GM12864 (cell line): Measurements from ENCODE around the gene EIF2S2.

Experiments
- DNase-seq: peaks from one replicate; pipeline ENCODE4 v3.0.0-alpha.2; 2011; ENCODE audit warnings: low read depth
- H3K4me3 ChIP-seq: 2 replicates; pipeline ENCODE4 v1.5.1; 2011; ENCODE audit warnings: mild to moderate bottlenecking, low read depth, low read length, control low read depth
- TF ChIP-seq, protein P1 (sequence below): IDR thresholded peaks from 2 replicates; pipeline ENCODE4 v1.5.1; 2011; ENCODE audit warnings: low read depth, mild to moderate bottlenecking, moderate library complexity, low read length, control low read depth, inconsistent platforms; ENCODE audit errors: missing control alignments

Gene EIF2S2

DNA sequence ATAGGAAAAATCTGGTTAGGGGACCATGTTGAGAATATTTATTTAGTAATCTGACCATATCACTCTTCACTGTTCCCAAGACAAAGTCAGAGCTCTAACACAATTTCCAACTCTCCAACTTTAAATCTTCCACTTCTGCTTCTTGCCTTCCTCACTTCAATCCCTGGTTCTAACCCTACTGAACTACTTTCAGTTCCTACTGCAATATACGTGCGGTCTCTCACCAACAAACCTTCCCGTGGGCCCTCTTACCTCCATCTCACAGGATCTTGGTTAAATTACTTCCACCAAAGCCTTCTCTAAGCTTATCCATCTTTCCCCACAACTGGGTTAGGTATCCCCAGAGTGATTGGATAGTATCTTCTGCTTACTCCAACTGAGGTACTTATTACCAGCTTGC lies 8.0 kb downstream of the EIF2S2 start:
- TF ChIP-seq, protein P1, sequence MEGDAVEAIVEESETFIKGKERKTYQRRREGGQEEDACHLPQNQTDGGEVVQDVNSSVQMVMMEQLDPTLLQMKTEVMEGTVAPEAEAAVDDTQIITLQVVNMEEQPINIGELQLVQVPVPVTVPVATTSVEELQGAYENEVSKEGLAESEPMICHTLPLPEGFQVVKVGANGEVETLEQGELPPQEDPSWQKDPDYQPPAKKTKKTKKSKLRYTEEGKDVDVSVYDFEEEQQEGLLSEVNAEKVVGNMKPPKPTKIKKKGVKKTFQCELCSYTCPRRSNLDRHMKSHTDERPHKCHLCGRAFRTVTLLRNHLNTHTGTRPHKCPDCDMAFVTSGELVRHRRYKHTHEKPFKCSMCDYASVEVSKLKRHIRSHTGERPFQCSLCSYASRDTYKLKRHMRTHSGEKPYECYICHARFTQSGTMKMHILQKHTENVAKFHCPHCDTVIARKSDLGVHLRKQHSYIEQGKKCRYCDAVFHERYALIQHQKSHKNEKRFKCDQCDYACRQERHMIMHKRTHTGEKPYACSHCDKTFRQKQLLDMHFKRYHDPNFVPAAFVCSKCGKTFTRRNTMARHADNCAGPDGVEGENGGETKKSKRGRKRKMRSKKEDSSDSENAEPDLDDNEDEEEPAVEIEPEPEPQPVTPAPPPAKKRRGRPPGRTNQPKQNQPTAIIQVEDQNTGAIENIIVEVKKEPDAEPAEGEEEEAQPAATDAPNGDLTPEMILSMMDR, result no peak
- no peak for DNase-seq
- H3K4me3 ChIP-seq, result no peak overlapping the region

DNA sequence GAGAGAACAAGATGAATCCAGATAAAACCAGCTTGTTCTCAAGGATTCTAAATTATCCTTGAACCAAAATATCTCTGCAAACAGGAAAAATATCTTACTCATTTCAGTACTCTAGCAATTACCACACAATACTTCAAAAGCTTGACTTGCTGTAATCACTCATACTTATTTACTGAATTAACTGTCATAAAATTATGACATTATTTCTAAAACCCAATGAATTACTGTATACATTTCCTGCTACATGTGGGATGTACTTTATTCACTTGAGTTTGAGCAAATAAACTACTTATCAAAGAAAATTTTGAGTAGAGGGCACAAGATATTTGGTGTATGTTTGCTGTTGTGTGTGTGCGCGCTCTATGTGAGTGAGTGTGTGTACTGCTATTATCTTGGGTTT lies 9.7 kb downstream of the EIF2S2 start:
- TF ChIP-seq, protein P1, result no peak
- no peak for DNase-seq
- H3K4me3 ChIP-seq, result no peak overlapping the region

DNA sequence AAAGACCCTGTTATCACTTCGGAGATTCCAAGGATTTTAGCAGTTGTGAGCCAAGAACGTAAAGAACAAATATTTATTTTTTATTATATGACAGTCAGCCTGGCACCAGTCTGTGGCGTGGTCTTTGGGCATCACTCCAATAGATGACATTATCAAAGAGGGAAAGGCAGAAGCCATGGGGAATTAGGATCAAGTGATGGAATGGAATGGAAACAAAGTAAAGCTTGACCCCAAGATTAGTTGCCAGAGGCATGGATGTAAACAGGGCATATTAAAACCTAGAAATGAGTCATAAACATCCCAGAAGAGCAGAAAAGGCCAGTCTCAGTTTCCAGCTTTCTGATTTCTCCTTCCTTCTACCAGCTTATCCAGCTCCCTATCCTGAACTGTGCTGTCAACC lies 11.5 kb downstream of the EIF2S2 start:
- DNase-seq, result no peak
- H3K4me3 ChIP-seq, result no peak overlapping the region
- TF ChIP-seq, protein P1, result no peak

DNA sequence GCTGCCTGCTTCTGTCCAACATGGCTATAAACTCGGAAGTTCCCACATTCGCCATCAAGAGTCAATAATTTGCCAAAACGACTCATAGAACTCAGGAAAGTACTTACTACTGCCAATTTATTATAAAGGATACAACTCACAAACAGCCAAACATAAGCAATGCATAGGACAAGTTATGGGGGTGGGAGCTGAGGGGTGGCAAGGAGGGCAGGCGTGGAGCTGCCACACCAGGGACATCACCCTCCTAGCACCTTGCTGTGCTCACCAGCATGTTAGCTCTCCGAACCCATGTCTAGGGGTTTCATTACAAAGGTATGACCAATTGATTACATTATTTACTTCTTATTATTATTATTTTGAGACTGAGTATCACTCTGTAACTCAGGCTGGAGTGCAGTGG lies 12.4 kb downstream of the EIF2S2 start:
- H3K4me3 ChIP-seq, result no peak overlapping the region
- DNase-seq, result no peak
- TF ChIP-seq, protein P1, result no peak

DNA sequence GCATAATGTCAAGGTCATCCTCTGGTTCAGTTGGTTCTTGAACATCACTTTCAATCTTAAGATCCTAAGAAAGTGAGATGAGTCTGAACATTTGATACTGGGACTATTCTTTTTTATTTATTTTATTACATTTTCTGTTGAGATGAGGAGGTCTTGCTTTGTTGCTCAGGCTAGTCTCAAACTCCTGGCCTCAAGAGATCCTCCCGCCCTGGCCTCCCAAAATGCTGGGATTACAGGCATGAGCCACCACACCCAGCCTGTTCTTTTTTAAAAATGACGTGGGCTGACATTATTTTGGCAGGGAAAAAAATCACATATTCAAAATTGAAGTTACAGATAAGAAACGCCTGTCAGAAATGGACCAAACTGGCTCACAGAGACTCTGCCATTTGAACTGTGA lies 13.5 kb downstream of the EIF2S2 start:
- DNase-seq, result no peak
- TF ChIP-seq, protein P1, result no peak
- H3K4me3 ChIP-seq, result no peak overlapping the region

DNA sequence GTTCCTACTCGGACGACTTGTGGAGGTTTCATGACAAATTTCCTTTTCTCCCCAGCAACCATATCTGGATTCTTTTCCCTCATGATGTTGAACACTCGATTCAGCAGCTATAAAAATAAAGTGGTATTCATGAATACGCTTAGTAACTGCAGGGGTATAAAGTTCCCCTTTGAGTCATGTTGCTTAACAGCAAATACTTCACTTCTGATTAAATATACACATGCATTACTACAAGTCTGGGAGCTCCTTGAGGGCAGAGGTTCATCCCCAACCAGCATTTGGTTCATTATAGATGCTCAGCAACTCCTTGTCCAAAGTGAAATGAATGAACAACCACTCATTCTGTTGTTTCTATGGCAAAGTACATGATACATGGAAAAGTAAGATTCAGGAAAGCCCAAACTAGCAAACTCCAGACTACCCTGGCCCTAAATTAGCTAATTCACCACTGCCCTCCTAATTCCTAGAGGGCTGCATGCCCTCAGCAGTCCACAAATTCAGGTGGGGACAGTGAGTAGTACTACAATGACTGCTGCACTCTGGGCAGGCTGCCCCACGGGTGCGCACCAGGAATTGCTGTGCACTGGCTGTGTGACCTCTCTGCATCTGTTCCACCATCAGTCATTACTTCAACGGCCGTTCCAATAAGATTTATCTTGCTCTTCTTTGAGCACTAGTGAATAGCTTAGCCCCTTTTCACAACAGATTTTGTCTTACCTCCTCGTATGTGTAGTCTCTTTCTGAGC lies 15.2 kb downstream of the EIF2S2 start:
- no peak for DNase-seq
- TF ChIP-seq, protein P1, result no peak
- no peak overlapping the region for H3K4me3 ChIP-seq

DNA sequence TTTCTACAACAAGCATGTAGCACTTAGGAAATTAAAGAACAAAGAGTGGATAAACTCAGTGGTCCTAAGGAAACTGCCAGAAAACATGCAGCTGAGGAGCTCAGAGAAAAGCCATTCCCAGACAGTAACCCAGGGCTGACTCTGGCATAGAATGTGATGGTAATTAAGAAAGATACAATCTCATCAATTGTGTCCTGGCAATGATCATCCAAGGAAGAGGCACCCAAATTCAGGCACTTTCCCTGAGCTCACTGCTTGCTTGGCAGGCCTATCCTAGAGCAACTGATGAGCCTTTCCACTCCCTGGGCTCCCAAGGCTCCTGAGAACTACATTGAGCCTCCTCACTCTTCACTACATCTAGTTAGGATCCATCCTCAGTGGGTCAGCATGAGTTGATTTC lies 16.2 kb downstream of the EIF2S2 start:
- no peak overlapping the region for H3K4me3 ChIP-seq
- TF ChIP-seq, protein P1, result no peak
- DNase-seq, result no peak
